Prostate gland (tissue), 2 donors: ENCODE measurements around the gene MEF2B.

Experiments
- POLR2A ChIP-seq: fragments of 450-650 bp; IDR thresholded peaks from one replicate; pipeline ENCODE4 v1.6.1; 2016; ENCODE audit warnings: antibody characterized with exemption, mild to moderate bottlenecking
- POLR2AphosphoS5 ChIP-seq: sonication (generic); formaldehyde crosslinking; IDR thresholded peaks from one replicate; pipeline ENCODE4 v1.6.1; 2017; ENCODE audit warnings: antibody characterized with exemption
- TF ChIP-seq, protein P1 (sequence below), 4 experiments: fragments of 200-600 bp in 2 of 4; fragments of 450-650 bp in 2 of 4; sonication (generic) in 2 of 4; IDR thresholded peaks; 1 replicate in 3 of 4; 2 replicates in 1 of 4; pipeline ENCODE4 v1.5.1; 2016 to 2019; ENCODE audit warnings: antibody characterized with exemption in 4 of 4, mild to moderate bottlenecking in 2 of 4, moderate library complexity in 2 of 4

DNA sequence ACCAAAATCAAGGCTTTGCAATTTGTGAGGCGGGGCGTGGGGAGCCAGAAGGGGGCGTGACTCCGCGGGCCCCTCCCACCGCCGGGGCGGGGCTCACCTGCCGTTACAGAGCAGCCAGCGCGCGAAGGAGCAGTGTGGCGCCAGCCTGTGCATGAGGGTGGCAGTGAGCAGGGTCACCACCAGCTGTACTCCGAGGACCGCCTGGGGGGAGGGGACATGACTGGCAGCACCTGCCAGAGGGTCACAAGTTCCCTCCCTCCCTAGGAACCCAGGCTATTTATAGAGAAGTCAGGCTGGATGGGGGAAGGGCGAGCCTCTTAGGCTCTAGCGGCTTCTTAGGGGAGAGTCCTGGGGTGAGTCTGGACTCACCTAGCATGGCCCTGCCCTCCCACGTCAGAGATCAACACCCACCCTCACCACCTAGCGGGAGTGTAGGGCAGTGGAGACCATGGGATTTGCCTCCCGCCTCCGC, 35.3 kb downstream of the MEF2B start:
- TF ChIP-seq, protein P1, sequence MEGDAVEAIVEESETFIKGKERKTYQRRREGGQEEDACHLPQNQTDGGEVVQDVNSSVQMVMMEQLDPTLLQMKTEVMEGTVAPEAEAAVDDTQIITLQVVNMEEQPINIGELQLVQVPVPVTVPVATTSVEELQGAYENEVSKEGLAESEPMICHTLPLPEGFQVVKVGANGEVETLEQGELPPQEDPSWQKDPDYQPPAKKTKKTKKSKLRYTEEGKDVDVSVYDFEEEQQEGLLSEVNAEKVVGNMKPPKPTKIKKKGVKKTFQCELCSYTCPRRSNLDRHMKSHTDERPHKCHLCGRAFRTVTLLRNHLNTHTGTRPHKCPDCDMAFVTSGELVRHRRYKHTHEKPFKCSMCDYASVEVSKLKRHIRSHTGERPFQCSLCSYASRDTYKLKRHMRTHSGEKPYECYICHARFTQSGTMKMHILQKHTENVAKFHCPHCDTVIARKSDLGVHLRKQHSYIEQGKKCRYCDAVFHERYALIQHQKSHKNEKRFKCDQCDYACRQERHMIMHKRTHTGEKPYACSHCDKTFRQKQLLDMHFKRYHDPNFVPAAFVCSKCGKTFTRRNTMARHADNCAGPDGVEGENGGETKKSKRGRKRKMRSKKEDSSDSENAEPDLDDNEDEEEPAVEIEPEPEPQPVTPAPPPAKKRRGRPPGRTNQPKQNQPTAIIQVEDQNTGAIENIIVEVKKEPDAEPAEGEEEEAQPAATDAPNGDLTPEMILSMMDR (IDR thresholded peaks at IDR 0.05) = no peak
- TF ChIP-seq POLR2A = no peak
- TF ChIP-seq POLR2AphosphoS5 = no peak
